Measurements from ENCODE around the gene OR2W3. TPM values are rescaled to one million over a fixed set of nuclear protein-coding genes. Genes with fewer than 3 reads are reported as not detected.

The OR2W3 gene
- polyA plus RNA-seq (2013, experiment 1 of 2): 0.26 TPM
- 0.33 TPM for polyA plus RNA-seq (2013, experiment 2 of 2)

DNA sequence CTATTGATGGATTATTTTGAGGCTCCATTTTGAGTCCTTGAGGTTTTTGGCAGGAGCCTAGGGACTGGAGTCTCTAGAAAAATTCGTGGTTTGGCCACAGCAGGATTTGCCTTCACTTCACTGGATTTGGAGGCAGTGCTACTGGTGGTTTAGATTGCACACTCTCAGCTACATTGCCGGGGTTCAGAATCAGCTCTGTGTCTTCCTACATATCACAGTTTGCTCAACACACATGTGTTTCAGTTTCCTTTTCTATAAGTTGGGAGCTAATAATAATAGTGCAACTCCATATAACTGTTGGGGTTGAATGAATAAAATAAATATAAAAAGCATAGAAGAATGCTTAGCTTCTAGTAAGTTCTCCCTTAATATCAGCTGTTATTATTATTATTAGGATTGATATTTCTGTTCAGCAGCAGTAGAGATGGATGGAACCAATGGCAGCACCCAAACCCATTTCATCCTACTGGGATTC, at the start of gene OR2W3:
OR2W3 (plus strand) TSS at position 425 of the 475 bp plus-strand sequence; CDS start at position 425, 0 bp downstream.
- no peak within 1 kb of the TSS for H4K8ac ChIP-seq (ENCODE audit: low read length)
- 50% methylated on average over 2 of the region's 2 CpGs for WGBS
- no peak within 1 kb of the TSS for H2BK15ac ChIP-seq (ENCODE audit: low read depth, poor library complexity, severe bottlenecking)
- H3K23ac ChIP-seq (ENCODE audit: low read length in 2 of 2): no peak within 1 kb of the TSS
- H2BK12ac ChIP-seq (ENCODE audit: low read length in 2 of 2): no peak within 1 kb of the TSS
- H3K9me3 ChIP-seq (ENCODE audit: control insufficient read depth, low read length): no peaks in the 10 kb centered on the region
- no peak within 1 kb of the TSS for H2AFZ ChIP-seq (ENCODE audit: low read depth, low read length)
- H3K4me2 ChIP-seq (ENCODE audit: low read length, poor library complexity, severe bottlenecking): no peak within 1 kb of the TSS
- H3K18ac ChIP-seq (ENCODE audit: low read depth in 1 of 2, low read length in 2 of 2): no peak within 1 kb of the TSS
- H3K4me3 ChIP-seq (ENCODE audit: insufficient read depth in 1 of 2, low read depth in 1 of 2, low read length in 2 of 2): no peak within 1 kb of the TSS
- no peak for DNase-seq
- H2AK5ac ChIP-seq (ENCODE audit: low read length, severe bottlenecking): no peak within 1 kb of the TSS
- no peaks in the 10 kb centered on the region for H3K4me1 ChIP-seq (ENCODE audit: control insufficient read depth, insufficient read depth, low read depth, low read length)
- no peak within 1 kb of the TSS for H3K4ac ChIP-seq (ENCODE audit: low read depth in 1 of 2, low read length in 2 of 2)
- H4K91ac ChIP-seq (ENCODE audit: low read length): no peak within 1 kb of the TSS
- H2BK120ac ChIP-seq (ENCODE audit: low read depth, low read length): no peak within 1 kb of the TSS
- no peak within 1 kb of the TSS for H2BK5ac ChIP-seq (ENCODE audit: low read depth, low read length, poor library complexity, severe bottlenecking)
- no peak within 1 kb of the TSS for H3K9ac ChIP-seq (ENCODE audit: low read length)
- H3K27me3 ChIP-seq (ENCODE audit: control insufficient read depth in 1 of 2, insufficient read depth in 1 of 2, low read length in 2 of 2): no peaks in the 10 kb centered on the region
- H3K27ac ChIP-seq (ENCODE audit: low read length, poor library complexity, severe bottlenecking): no peak within 1 kb of the TSS
- H3K14ac ChIP-seq (ENCODE audit: low read length in 2 of 2): no peak within 1 kb of the TSS
- no peaks in the 10 kb centered on the region for H3K79me1 ChIP-seq (replicated peaks; ENCODE audit: low read length, poor library complexity, severe bottlenecking)
- no peaks in the 10 kb centered on the region for H3K36me3 ChIP-seq (ENCODE audit: control insufficient read depth in 1 of 2, insufficient read depth in 2 of 2, low read depth in 1 of 2, low read length in 2 of 2)

DNA sequence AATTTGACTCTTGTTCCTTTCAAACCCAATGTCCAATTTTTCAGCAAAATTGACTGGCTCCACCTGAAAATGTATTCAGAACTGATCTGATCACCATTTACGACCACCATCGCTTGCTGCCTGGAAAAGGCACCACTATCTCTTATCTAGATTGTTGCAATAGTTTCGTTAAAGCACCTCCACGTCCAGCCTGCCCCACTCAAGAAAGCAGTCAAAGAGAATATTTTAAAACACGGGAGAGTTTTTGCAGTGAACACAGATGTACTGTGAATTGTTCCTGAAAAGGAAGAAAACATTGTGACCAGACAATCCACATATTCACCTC, 49.7 kb upstream of the OR2W3 start:
- peaks cover 12% of the 10 kb centered on the region for H3K9me3 ChIP-seq (ENCODE audit: control insufficient read depth, low read length)
- no peak overlapping the region for H3K18ac ChIP-seq (ENCODE audit: low read depth in 1 of 2, low read length in 2 of 2)
- no peak overlapping the region for H2BK5ac ChIP-seq (ENCODE audit: low read depth, low read length, poor library complexity, severe bottlenecking)
- H2BK15ac ChIP-seq (ENCODE audit: low read depth, poor library complexity, severe bottlenecking): no peak overlapping the region
- no peak overlapping the region for H2BK120ac ChIP-seq (ENCODE audit: low read depth, low read length)
- no peak overlapping the region for H3K4me3 ChIP-seq (ENCODE audit: insufficient read depth in 1 of 2, low read depth in 1 of 2, low read length in 2 of 2)
- H2BK12ac ChIP-seq (ENCODE audit: low read length in 2 of 2): no peak overlapping the region
- H3K27ac ChIP-seq (ENCODE audit: low read length, poor library complexity, severe bottlenecking): no peak overlapping the region
- no peak overlapping the region for H4K91ac ChIP-seq (ENCODE audit: low read length)
- no peak for DNase-seq
- no peaks in the 10 kb centered on the region for H3K79me1 ChIP-seq (replicated peaks; ENCODE audit: low read length, poor library complexity, severe bottlenecking)
- H3K4me1 ChIP-seq (ENCODE audit: control insufficient read depth, insufficient read depth, low read depth, low read length): no peaks in the 10 kb centered on the region
- H3K4me2 ChIP-seq (ENCODE audit: low read length, poor library complexity, severe bottlenecking): no peak overlapping the region
- no peaks in the 10 kb centered on the region for H3K27me3 ChIP-seq (ENCODE audit: control insufficient read depth in 1 of 2, insufficient read depth in 1 of 2, low read length in 2 of 2)
- no peak overlapping the region for H2AK5ac ChIP-seq (ENCODE audit: low read length, severe bottlenecking)
- H3K36me3 ChIP-seq (ENCODE audit: control insufficient read depth in 1 of 2, insufficient read depth in 2 of 2, low read depth in 1 of 2, low read length in 2 of 2): no peaks in the 10 kb centered on the region
- no peak overlapping the region for H3K23ac ChIP-seq (ENCODE audit: low read length in 2 of 2)
- H3K9ac ChIP-seq (ENCODE audit: low read length): no peak overlapping the region
- WGBS: 86% methylated on average over 5 of the region's 5 CpGs
- no peak overlapping the region for H3K4ac ChIP-seq (ENCODE audit: low read depth in 1 of 2, low read length in 2 of 2)
- no peak overlapping the region for H2AFZ ChIP-seq (ENCODE audit: low read depth, low read length)
- no peak overlapping the region for H3K14ac ChIP-seq (ENCODE audit: low read length in 2 of 2)
- no peak overlapping the region for H4K8ac ChIP-seq (ENCODE audit: low read length)

DNA sequence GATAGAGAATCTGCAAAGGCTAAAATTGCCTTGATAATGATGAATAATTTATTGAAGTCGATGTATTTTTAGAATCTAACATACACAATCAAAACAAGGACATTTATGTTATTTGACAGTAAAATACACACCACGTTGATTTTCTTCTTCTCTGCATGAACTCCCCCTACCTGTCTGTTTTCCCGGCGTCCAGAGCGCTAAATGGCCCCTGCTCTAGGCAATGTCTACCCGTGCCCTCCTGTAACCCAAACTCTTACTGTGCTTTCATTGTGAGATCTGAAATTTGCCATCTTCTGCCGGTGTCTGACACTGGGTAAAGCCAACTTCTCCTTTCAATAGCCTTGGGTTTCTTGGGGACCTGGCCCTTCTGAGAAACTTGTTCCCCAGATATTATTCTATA, 47.0 kb upstream of the OR2W3 start:
- Histone ChIP-seq H2AFZ (ENCODE audit: low read depth, low read length) (no peak overlapping the region), H3K36me3 (ENCODE audit: control insufficient read depth in 1 of 2, insufficient read depth in 2 of 2, low read depth in 1 of 2, low read length in 2 of 2) (no peaks in the 10 kb centered on the region), H3K23ac (ENCODE audit: low read length in 2 of 2) (no peak overlapping the region), H3K79me1 (replicated peaks; ENCODE audit: low read length, poor library complexity, severe bottlenecking) (no peaks in the 10 kb centered on the region), H3K4me2 (ENCODE audit: low read length, poor library complexity, severe bottlenecking) (no peak overlapping the region), H2BK12ac (ENCODE audit: low read length in 2 of 2) (no peak overlapping the region), H3K27ac (ENCODE audit: low read length, poor library complexity, severe bottlenecking) (no peak overlapping the region), H3K4ac (ENCODE audit: low read depth in 1 of 2, low read length in 2 of 2) (no peak overlapping the region), H3K4me3 (ENCODE audit: insufficient read depth in 1 of 2, low read depth in 1 of 2, low read length in 2 of 2) (no peak overlapping the region), H3K14ac (ENCODE audit: low read length in 2 of 2) (no peak overlapping the region), H3K9me3 (ENCODE audit: control insufficient read depth, low read length) (peaks cover 14% of the 10 kb centered on the region), H3K4me1 (ENCODE audit: control insufficient read depth, insufficient read depth, low read depth, low read length) (no peaks in the 10 kb centered on the region), H3K9ac (ENCODE audit: low read length) (no peak overlapping the region), H2AK5ac (ENCODE audit: low read length, severe bottlenecking) (no peak overlapping the region), H2BK15ac (ENCODE audit: low read depth, poor library complexity, severe bottlenecking) (no peak overlapping the region), H2BK5ac (ENCODE audit: low read depth, low read length, poor library complexity, severe bottlenecking) (no peak overlapping the region), H4K8ac (ENCODE audit: low read length) (no peak overlapping the region), H4K91ac (ENCODE audit: low read length) (no peak overlapping the region), H3K27me3 (ENCODE audit: control insufficient read depth in 1 of 2, insufficient read depth in 1 of 2, low read length in 2 of 2) (no peaks in the 10 kb centered on the region), H2BK120ac (ENCODE audit: low read depth, low read length) (no peak overlapping the region), H3K18ac (ENCODE audit: low read depth in 1 of 2, low read length in 2 of 2) (no peak overlapping the region)
- WGBS: 84% methylated on average over 7 of the region's 7 CpGs
- no peak for DNase-seq

DNA sequence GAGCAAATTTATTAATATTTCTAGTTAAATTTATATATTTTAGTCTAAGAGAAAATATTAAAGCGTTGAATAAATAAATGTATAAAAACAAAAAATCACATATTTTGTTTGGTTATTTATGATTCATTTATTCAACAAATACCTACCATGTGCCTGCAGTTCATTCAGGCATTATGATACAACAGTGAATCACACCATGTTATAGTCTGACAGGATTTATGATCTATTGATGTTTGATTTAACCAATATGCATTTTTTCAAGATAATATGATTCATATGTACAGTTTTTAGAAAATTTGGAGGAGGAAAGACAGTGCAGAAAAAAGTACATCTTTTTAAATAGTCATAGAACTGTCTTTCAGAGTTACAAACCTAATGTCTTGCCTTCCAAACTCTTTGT, 45.8 kb upstream of the OR2W3 start:
- H3K4ac ChIP-seq (ENCODE audit: low read depth in 1 of 2, low read length in 2 of 2): no peak overlapping the region
- H2AFZ ChIP-seq (ENCODE audit: low read depth, low read length): no peak overlapping the region
- no peak overlapping the region for H3K18ac ChIP-seq (ENCODE audit: low read depth in 1 of 2, low read length in 2 of 2)
- H3K79me1 ChIP-seq (replicated peaks; ENCODE audit: low read length, poor library complexity, severe bottlenecking): no peaks in the 10 kb centered on the region
- no peak overlapping the region for H3K27ac ChIP-seq (ENCODE audit: low read length, poor library complexity, severe bottlenecking)
- H2BK15ac ChIP-seq (ENCODE audit: low read depth, poor library complexity, severe bottlenecking): no peak overlapping the region
- no peak overlapping the region for H2BK120ac ChIP-seq (ENCODE audit: low read depth, low read length)
- no peak overlapping the region for H3K14ac ChIP-seq (ENCODE audit: low read length in 2 of 2)
- H3K36me3 ChIP-seq (ENCODE audit: control insufficient read depth in 1 of 2, insufficient read depth in 2 of 2, low read depth in 1 of 2, low read length in 2 of 2): no peaks in the 10 kb centered on the region
- H3K9me3 ChIP-seq (ENCODE audit: control insufficient read depth, low read length): peaks cover 14% of the 10 kb centered on the region
- no peak overlapping the region for H4K91ac ChIP-seq (ENCODE audit: low read length)
- no peaks in the 10 kb centered on the region for H3K27me3 ChIP-seq (ENCODE audit: control insufficient read depth in 1 of 2, insufficient read depth in 1 of 2, low read length in 2 of 2)
- no peak for DNase-seq
- no peak overlapping the region for H3K23ac ChIP-seq (ENCODE audit: low read length in 2 of 2)
- H2BK5ac ChIP-seq (ENCODE audit: low read depth, low read length, poor library complexity, severe bottlenecking): no peak overlapping the region
- H2AK5ac ChIP-seq (ENCODE audit: low read length, severe bottlenecking): no peak overlapping the region
- H3K9ac ChIP-seq (ENCODE audit: low read length): no peak overlapping the region
- H3K4me2 ChIP-seq (ENCODE audit: low read length, poor library complexity, severe bottlenecking): no peak overlapping the region
- no CpG with 5 or more reads among the region's 1 CpG for WGBS
- H4K8ac ChIP-seq (ENCODE audit: low read length): no peak overlapping the region
- H3K4me3 ChIP-seq (ENCODE audit: insufficient read depth in 1 of 2, low read depth in 1 of 2, low read length in 2 of 2): no peak overlapping the region
- H3K4me1 ChIP-seq (ENCODE audit: control insufficient read depth, insufficient read depth, low read depth, low read length): no peaks in the 10 kb centered on the region
- H2BK12ac ChIP-seq (ENCODE audit: low read length in 2 of 2): no peak overlapping the region
